GM23338 (cell line): ENCODE measurements around the gene USP17L30. TPM values are rescaled to one million over a fixed set of nuclear protein-coding genes. Genes with fewer than 3 reads are reported as not detected.

Source experiments
- polyA plus RNA-seq: library from polyadenylated mRNA; unstranded; fragments of >200 nt; fragmentation: Nextera tagmentation; extraction: Ambion mirVana; gene quantifications from 2 replicates; pipeline ENCODE4 v1.2.1, GENCODE V29; 2016
- small RNA-seq: library from RNA; depleted of rRNA; stranded (forward); fragments of <200 nt; gene quantifications from one replicate; pipeline ENCODE3, GENCODE V24; 2014; ENCODE audit warnings: low replicate concordance
- total RNA-seq: library from RNA; depleted of rRNA; stranded (reverse); fragments of >200 nt; shearing (Covaris generic); gene quantifications from 2 replicates; pipeline ENCODE4 v1.2.3, GENCODE V29; 2014; rRNA removed

The USP17L30 gene
- total and polyA plus RNA-seq, 2 experiments from 2014 or later: not detected

Small RNAs within 50 kb of the gene (small RNA-seq; reads per million reads assigned to genes)
- gene RNA5SP153: not detected

Other genes starting within 250 kb of the USP17L30 start
- gene FAM90A26, start 192.7 kb upstream of the USP17L30 start, total RNA-seq: not detected in 2 replicates
- gene FAM90A26, start 192.7 kb upstream of the USP17L30 start, polyA plus RNA-seq: 0.10 and 0.12 TPM in 2 replicates
- not detected in 2 replicates for gene USP17L10, start 152.5 kb upstream of the USP17L30 start, total RNA-seq
- gene USP17L10, start 152.5 kb upstream of the USP17L30 start, polyA plus RNA-seq: not detected in 2 replicates
- gene USP17L11, start 147.7 kb upstream of the USP17L30 start, total RNA-seq: not detected in 2 replicates
- gene USP17L11, start 147.7 kb upstream of the USP17L30 start, polyA plus RNA-seq: not detected in 2 replicates
- gene USP17L12, start 143.0 kb upstream of the USP17L30 start, total RNA-seq: not detected in 2 replicates
- not detected in 2 replicates for gene USP17L12, start 143.0 kb upstream of the USP17L30 start, polyA plus RNA-seq
- not detected in 2 replicates for gene USP17L13, start 138.2 kb upstream of the USP17L30 start, total RNA-seq
- gene USP17L13, start 138.2 kb upstream of the USP17L30 start, polyA plus RNA-seq: not detected in 2 replicates
- not detected in 2 replicates for gene USP17L15, start 128.7 kb upstream of the USP17L30 start, total RNA-seq
- 0.17 TPM in 1 of 2 replicates, not detected in the other for gene USP17L15, start 128.7 kb upstream of the USP17L30 start, polyA plus RNA-seq
- not detected in 2 replicates for gene USP17L17, start 119.2 kb upstream of the USP17L30 start, total RNA-seq
- not detected in 2 replicates for gene USP17L17, start 119.2 kb upstream of the USP17L30 start, polyA plus RNA-seq
- not detected in 2 replicates for gene USP17L18, start 114.5 kb upstream of the USP17L30 start, total RNA-seq
- gene USP17L18, start 114.5 kb upstream of the USP17L30 start, polyA plus RNA-seq: not detected in 2 replicates
- not detected in 2 replicates for gene USP17L19, start 109.8 kb upstream of the USP17L30 start, total RNA-seq
- gene USP17L19, start 109.8 kb upstream of the USP17L30 start, polyA plus RNA-seq: not detected in 2 replicates
- gene USP17L20, start 105.0 kb upstream of the USP17L30 start, total RNA-seq: not detected in 2 replicates
- not detected in 2 replicates for gene USP17L20, start 105.0 kb upstream of the USP17L30 start, polyA plus RNA-seq
- gene USP17L21, start 100.3 kb upstream of the USP17L30 start, total RNA-seq: not detected in 2 replicates
- not detected in 2 replicates for gene USP17L21, start 100.3 kb upstream of the USP17L30 start, polyA plus RNA-seq
- gene USP17L22, start 95.5 kb upstream of the USP17L30 start, total RNA-seq: not detected in 2 replicates
- not detected in 2 replicates for gene USP17L22, start 95.5 kb upstream of the USP17L30 start, polyA plus RNA-seq
- gene USP17L24, start 38.0 kb upstream of the USP17L30 start, total RNA-seq: not detected in 2 replicates
- gene USP17L24, start 38.0 kb upstream of the USP17L30 start, polyA plus RNA-seq: not detected in 2 replicates
- not detected in 2 replicates for gene USP17L25, start 33.2 kb upstream of the USP17L30 start, total RNA-seq
- gene USP17L25, start 33.2 kb upstream of the USP17L30 start, polyA plus RNA-seq: not detected in 2 replicates
- gene USP17L26, start 28.5 kb upstream of the USP17L30 start, total RNA-seq: not detected in 2 replicates
- gene USP17L26, start 28.5 kb upstream of the USP17L30 start, polyA plus RNA-seq: not detected in 2 replicates
- not detected in 2 replicates for gene USP17L5, start 23.7 kb upstream of the USP17L30 start, total RNA-seq
- gene USP17L5, start 23.7 kb upstream of the USP17L30 start, polyA plus RNA-seq: not detected in 2 replicates
- not detected in 2 replicates for gene USP17L27, start 19.0 kb upstream of the USP17L30 start, total RNA-seq
- not detected in 2 replicates for gene USP17L27, start 19.0 kb upstream of the USP17L30 start, polyA plus RNA-seq
- not detected in 2 replicates for gene USP17L28, start 14.2 kb upstream of the USP17L30 start, total RNA-seq
- not detected in 2 replicates for gene USP17L28, start 14.2 kb upstream of the USP17L30 start, polyA plus RNA-seq
- gene USP17L29, start 9.5 kb upstream of the USP17L30 start, total RNA-seq: not detected in 2 replicates
- gene USP17L29, start 9.5 kb upstream of the USP17L30 start, polyA plus RNA-seq: not detected in 2 replicates
- gene DEFB131A, start 81.3 kb downstream of the USP17L30 start, total RNA-seq: not detected in 2 replicates
- not detected in 2 replicates for gene DEFB131A, start 81.3 kb downstream of the USP17L30 start, polyA plus RNA-seq